Measurements from ENCODE around the gene LDLRAD2. TPM values are rescaled to one million over a fixed set of nuclear protein-coding genes. Genes with fewer than 3 reads are reported as not detected.

The LDLRAD2 gene
- total RNA-seq, 1 donor from 2014 or later = not detected

DNA sequence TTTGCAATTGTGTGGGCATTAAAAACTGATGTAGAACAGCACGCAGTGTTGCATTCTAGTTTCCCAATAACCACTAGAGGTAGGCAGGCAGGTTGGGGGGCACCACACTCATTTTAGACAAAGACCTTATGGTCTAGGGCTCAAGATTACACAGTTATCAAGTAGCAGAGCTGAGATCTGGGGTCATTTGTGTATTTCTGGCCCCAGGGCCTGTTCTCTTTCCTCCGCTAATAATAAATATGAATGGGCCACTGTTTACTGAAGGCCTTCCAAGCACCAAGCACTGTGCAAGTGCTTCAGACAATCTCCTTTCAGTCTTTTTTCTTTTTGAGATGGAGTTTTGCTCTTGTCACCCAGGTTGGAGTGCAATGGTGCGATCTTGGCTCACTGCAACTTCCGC, 23.9 kb downstream of the LDLRAD2 start:
- no peak for FAIRE-seq
- TF ChIP-seq, protein P1, sequence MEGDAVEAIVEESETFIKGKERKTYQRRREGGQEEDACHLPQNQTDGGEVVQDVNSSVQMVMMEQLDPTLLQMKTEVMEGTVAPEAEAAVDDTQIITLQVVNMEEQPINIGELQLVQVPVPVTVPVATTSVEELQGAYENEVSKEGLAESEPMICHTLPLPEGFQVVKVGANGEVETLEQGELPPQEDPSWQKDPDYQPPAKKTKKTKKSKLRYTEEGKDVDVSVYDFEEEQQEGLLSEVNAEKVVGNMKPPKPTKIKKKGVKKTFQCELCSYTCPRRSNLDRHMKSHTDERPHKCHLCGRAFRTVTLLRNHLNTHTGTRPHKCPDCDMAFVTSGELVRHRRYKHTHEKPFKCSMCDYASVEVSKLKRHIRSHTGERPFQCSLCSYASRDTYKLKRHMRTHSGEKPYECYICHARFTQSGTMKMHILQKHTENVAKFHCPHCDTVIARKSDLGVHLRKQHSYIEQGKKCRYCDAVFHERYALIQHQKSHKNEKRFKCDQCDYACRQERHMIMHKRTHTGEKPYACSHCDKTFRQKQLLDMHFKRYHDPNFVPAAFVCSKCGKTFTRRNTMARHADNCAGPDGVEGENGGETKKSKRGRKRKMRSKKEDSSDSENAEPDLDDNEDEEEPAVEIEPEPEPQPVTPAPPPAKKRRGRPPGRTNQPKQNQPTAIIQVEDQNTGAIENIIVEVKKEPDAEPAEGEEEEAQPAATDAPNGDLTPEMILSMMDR (IDR thresholded peaks at IDR 0.05; ENCODE audit: insufficient read depth, low read length, severe bottlenecking) = no peak
- Histone ChIP-seq H3K36me3 (ENCODE audit: control insufficient read depth, insufficient read depth, low read length) (peaks cover 59% of the 10 kb centered on the region), H3K4me3 (ENCODE audit: low read depth, low read length) (no peak overlapping the region), H3K27me3 (ENCODE audit: control insufficient read depth, insufficient read depth, low read length) (no peaks in the 10 kb centered on the region)
- no peak for DNase-seq (ENCODE audit: low read depth)

DNA sequence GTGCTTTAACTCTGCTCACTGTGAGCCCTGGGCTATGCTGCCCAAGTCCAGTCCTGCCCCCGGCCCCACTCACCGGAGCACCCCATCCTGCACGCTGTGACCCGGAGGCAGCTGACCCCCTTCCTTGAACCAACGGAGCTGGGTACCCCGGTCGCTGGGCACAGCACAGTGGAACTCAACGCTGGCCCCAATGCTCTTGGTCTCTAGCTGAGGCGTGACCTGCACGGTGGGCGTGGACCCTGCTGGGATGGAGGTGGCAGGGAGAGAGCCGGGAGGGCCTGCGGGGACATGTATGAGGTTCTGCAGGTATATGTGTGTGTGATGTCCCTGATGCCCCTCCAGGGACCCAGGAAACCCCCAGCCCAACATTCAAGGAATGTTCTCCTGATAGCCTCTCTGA, 24.7 kb downstream of the LDLRAD2 start:
- no peak for DNase-seq (ENCODE audit: low read depth)
- Histone ChIP-seq H3K36me3 (ENCODE audit: control insufficient read depth, insufficient read depth, low read length) (peaks cover 59% of the 10 kb centered on the region), H3K4me3 (ENCODE audit: low read depth, low read length) (no peak overlapping the region), H3K27me3 (ENCODE audit: control insufficient read depth, insufficient read depth, low read length) (no peaks in the 10 kb centered on the region)
- TF ChIP-seq, protein P1 (IDR thresholded peaks at IDR 0.05; ENCODE audit: insufficient read depth, low read length, severe bottlenecking) = no peak
- FAIRE-seq = no peak

DNA sequence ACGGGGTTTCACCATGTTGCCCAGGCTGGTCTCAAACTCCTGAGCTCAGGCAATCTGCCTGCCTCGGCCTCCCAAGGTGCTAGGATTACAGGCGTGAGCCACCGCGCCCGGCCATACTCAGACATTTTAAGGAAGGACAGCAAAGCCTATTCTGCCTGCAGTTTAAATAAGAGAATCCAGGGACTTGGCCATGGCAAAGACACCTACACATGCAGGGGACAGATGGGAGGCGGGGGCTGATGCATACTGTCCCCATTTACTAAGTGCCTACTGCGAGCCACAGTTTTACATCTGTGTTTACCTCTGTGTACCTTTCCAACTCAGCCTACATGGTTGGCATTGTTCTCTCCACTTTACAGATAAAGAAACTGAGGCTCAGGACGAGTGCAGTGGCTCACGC, 25.4 kb downstream of the LDLRAD2 start:
- TF ChIP-seq, protein P1 (IDR thresholded peaks at IDR 0.05; ENCODE audit: insufficient read depth, low read length, severe bottlenecking) = no peak
- no peak for FAIRE-seq
- peaks cover 65% of the 10 kb centered on the region for H3K36me3 ChIP-seq (ENCODE audit: control insufficient read depth, insufficient read depth, low read length)

DNA sequence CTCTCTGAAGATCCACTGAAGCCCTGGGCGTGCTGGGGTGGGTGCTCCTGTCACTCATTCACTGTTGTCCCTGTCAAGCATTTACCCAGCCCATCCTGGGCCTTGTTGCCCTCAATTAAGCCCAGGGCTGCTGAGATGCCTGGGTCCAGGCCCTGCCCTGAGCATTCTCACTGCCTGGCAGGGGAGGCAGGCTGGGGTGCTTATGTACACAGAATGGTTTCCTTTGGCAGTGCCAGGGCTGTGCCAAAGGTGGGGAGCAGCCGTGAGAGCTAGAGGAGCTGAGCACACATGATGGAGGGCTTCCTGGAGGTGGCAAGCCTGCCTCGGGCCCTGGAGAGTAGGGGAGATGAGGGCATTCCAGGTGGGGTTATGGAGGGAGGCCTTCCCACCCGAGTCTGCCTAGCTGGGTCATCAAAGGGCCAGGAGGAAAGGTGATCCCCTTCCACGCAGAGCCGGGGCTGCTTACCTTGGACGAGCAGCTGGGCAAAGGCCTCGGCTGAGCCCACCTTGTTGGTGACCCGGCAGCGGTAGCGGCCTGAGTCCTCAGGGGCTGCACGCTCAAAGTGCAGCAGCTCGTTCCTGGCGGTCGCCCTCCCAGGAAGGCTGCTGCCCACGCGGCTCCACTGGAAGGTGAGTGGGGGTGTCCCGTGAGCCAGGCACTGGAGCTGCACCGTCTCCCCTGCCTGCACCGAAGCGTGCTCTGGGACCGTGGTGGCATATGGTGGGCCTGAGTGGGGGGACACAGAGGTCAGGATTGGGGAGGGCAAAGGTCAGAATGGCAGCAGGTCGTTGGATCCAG, 26.5 kb downstream of the LDLRAD2 start:
- TF ChIP-seq, protein P1 (IDR thresholded peaks at IDR 0.05; ENCODE audit: insufficient read depth, low read length, severe bottlenecking) = no peak
- peaks cover 67% of the 10 kb centered on the region for H3K36me3 ChIP-seq (ENCODE audit: control insufficient read depth, insufficient read depth, low read length)
- DNase-seq (ENCODE audit: low read depth) = no peak
- no peaks in the 10 kb centered on the region for H3K27me3 ChIP-seq (ENCODE audit: control insufficient read depth, insufficient read depth, low read length)
- H3K4me3 ChIP-seq (ENCODE audit: low read depth, low read length) = no peak overlapping the region
- no peak for FAIRE-seq

More for the DNA sequence above, 25.4 kb downstream of the LDLRAD2 start:
- H3K4me3 ChIP-seq (ENCODE audit: low read depth, low read length) = no peak overlapping the region
- no peaks in the 10 kb centered on the region for H3K27me3 ChIP-seq (ENCODE audit: control insufficient read depth, insufficient read depth, low read length)
- no peak for DNase-seq (ENCODE audit: low read depth)

DNA sequence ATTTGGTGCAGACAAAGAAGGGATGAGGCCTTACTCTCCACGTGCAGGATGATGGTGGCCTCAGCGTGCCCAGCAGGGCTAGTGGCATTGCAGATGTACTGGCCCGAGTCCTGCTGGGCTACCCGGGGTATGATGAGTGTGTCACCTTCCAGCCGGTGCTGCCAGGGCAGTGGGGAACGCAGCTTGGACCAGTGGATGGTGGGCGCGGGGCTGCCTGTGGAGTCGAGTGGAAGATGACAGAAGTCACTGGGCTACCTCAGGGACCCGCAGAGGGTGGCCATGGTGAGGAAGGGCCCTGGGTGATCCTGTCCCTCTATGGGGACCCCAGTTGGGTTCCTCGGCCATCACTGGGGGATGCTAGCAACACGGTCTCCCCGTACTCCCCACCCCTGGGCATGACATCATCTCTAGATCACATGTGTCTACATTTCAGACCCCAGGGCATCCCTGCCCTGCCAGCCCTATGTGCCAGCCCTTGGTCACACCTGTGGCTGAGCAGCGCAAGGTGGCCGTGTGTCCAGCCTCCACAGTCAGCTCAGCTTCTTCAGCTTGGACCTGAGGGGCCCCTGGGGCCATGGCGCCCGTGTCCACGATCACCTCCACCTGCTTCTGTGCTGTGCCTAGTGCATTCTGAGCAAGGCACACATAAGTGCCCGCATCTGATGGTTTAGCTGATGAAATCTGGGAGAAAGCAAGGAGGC, 27.4 kb downstream of the LDLRAD2 start:
- H3K27me3 ChIP-seq (ENCODE audit: control insufficient read depth, insufficient read depth, low read length) = no peaks in the 10 kb centered on the region
- H3K4me3 ChIP-seq (ENCODE audit: low read depth, low read length) = no peak overlapping the region
- H3K36me3 ChIP-seq (ENCODE audit: control insufficient read depth, insufficient read depth, low read length) = peaks cover 65% of the 10 kb centered on the region
- DNase-seq (ENCODE audit: low read depth) (no peak), FAIRE-seq (peak; percentile 47)
- TF ChIP-seq, protein P1 (IDR thresholded peaks at IDR 0.05; ENCODE audit: insufficient read depth, low read length, severe bottlenecking) = no peak
